ENCODE measurements around the gene SLC50A1. TPM values are rescaled to one million over a fixed set of nuclear protein-coding genes. Genes with fewer than 3 reads are reported as not detected.

SLC50A1 gene, protein sequence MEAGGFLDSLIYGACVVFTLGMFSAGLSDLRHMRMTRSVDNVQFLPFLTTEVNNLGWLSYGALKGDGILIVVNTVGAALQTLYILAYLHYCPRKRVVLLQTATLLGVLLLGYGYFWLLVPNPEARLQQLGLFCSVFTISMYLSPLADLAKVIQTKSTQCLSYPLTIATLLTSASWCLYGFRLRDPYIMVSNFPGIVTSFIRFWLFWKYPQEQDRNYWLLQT
- polyA plus RNA-seq (ENCODE audit: insufficient read length in 4 of 4), result 10 to 100 TPM; 52.7 to 63.7 (median 58.5) TPM

DNA sequence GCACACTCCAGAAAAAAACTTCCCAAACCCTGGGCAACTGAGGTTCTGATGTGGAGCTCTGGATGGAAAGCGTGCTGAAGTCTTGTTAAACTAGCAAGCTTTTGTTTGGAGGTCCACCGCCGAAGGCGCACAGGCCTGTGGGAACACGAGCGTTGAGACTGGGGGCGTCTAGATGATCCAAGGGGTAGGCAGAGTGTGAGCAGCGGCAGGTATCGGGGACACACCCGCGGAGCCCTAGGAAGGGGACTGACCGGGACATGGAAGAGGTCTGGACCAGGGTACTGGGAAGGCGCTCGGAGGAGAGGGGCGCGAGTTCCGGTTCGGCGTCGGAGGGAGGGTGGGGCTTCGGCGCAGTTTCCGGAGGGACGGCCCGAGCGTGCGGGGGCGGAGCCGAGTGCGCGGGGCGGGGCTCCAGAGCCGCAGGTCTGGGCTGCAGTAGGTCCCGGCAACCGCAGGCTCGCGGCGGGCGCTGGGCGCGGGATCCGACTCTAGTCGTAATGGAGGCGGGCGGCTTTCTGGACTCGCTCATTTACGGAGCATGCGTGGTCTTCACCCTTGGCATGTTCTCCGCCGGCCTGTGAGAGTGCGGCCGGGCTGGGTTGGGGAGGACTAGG is at the start of gene SLC50A1:
Gene SLC50A1, plus strand, starts transcription at position 438 of the 614 bp plus-strand sequence. Its CDS starts 60 bp downstream, at position 498.
- DNase-seq (ENCODE audit: low read depth in 4 of 4, low spot score in 3 of 4), result peak in 3 of 4 donors; percentile 85 to 92 (median 89)

DNA sequence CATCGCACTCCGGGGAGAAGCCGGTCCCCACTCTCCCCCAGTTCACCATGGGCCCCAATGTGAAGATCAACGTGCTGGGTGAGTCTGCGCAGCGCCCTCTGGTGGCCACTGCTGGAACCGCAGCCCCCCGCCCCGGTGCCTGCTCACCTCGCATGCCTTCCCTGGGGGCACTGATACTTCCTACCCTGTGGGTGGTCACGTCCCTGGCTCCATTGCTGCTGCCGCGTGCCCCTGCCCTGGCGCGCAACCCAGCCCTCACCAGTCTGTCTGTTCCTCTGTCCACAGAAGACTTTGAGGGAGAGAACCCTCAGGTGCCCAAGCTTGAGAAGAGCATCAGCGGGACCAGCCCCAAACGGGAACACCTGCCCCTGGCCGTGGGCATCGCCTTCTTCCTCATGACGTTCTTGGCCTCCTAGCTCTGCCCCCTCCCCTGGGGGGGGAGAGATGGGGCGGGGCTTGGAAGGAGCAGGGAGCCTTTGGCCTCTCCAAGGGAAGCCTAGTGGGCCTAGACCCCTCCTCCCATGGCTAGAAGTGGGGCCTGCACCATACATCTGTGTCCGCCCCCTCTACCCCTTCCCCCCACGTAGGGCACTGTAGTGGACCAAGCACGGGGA is 49.4 kb upstream of the SLC50A1 start:
- no peak for DNase-seq (ENCODE audit: low read depth in 4 of 4, low spot score in 3 of 4)

DNA sequence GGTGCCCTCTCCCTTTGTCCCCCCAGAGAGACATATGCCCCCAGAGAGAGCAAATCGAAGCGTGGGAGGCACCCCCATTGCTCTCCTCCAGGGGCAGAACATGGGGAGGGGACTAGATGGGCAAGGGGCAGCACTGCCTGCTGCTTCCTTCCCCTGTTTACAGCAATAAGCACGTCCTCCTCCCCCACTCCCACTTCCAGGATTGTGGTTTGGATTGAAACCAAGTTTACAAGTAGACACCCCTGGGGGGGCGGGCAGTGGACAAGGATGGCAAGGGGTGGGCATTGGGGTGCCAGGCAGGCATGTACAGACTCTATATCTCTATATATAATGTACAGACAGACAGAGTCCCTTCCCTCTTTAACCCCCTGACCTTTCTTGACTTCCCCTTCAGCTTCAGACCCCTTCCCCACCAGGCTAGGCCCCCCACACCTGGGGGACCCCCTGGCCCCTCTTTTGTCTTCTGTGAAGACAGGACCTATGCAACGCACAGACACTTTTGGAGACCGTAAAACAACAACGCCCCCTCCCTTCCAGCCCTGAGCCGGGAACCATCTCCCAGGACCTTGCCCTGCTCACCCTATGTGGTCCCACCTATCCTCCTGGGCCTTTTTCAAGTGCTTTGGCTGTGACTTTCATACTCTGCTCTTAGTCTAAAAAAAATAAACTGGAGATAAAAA is 48.7 kb upstream of the SLC50A1 start:
- no peak for DNase-seq (ENCODE audit: low read depth in 4 of 4, low spot score in 3 of 4)

DNA sequence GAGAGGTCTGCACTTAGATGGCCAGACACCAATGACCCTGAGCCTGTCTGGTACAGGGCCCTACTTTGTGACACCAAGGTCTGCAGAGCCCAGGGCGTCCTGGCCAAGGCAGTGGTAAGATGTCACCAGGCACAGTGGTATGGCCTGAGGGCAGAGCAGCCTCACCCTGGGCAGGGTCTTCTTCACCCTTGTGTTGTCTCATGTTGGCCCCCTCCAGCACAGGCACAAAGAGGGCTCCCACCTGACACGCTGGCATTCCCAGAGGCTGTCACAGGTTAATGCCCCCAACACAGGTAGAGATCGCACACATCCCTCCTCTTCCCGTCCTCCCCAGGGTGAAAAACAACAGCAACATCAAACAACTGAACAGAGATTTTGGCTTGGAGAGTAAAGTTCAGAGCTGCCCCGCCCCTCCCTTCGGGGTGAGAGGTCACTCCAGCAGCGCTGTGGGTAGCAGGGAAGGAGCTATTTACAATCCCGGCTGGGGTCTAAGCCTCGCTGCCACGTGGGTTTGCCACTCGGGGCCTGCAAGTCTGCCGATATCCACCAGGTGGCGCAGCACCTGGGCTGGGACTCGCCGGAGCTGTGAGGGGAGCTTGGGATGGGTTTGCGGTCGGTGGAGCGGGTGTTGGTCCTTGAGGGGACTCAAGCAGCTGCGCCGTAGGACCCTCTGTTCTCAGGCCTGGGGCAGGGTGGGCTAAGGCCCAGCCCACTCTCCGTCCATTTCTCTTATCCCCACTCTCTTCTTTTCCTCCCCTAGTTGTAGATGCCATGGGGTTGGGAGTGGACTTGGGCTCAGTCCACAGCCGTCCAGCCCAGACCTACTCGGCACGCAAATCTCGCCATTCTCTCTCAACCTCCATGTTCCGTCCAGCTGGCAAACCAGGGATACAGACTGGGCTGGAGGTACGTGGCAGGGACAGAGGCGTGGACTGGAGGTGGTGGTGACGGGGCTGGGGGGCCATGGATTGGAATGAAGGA is 44.3 kb upstream of the SLC50A1 start:
- no peak for DNase-seq (ENCODE audit: low read depth in 4 of 4, low spot score in 3 of 4)

DNA sequence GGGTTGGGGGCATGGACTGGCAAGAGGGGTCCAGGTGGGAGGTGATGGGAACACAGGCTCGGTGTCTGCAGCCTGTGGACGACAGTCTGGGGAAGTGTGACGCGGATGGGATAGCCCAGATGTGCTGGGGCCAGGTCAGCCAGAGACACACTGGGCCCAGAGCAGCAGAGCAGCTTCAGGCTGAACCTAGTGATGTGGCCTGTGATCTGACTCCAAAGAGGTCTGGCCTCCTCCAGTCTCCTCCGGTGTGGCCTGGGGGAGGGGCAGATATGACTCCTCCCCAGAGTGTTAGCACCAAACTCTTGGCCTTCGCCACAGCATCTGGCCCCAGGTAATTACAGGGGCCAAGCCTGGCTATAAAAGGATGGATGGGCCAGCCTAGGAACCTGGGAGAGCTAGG is 43.5 kb upstream of the SLC50A1 start:
- no peak for DNase-seq (ENCODE audit: low read depth in 4 of 4, low spot score in 3 of 4)

DNA sequence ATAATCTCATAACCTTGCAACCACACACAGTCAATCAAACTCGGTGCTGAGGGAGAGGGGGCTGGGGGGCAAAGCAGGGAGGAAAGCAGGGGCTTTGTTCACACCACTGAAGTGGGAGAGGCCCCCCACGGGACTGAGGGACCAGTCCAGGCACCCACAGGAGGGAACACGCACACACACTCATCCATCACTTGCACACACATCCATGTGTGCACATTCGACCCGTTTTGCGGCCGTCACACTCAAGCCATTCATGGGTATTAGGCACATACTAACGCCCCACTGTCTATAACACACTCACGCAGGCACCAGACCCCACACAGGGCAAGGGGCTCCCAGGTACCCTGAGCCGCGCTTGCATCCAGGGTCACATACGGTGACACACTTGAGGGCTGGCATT is 43.0 kb upstream of the SLC50A1 start:
- no peak for DNase-seq (ENCODE audit: low read depth in 4 of 4, low spot score in 3 of 4)

DNA sequence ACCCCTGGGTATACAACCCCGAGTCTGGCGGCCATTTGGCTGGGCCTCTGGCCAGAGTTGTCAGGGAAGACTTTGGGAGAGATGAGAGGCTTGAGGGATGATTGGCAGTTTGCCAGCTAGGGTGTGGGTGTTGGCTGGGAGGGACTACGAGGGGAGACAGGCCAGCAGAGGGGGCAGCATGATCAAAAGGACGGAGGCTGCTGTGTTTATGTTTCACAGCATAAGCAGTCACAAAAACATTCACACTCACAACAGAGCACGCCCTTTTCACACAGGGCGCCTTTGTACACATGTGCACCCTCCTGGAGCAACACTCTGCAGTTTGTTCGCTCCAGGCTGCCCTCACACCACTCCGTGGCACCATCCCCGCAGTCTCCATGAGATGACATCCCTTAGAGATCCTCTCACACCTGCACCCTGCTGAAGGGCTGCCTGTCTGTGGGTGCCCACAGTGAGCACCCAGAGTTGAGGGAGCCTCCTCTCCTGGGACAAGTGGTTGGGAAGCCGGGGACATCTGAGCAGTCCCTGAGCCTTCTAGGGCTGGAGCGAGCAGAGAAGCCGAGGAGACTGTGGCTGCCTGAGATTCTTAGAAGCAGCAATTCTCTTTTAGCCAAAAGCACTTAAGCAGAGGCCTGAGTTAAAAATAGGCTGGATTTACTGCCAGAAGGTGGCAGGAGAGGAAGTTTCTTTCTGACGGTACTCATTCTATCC is 41.6 kb upstream of the SLC50A1 start:
- DNase-seq (ENCODE audit: low read depth in 4 of 4, low spot score in 3 of 4), result no peak

DNA sequence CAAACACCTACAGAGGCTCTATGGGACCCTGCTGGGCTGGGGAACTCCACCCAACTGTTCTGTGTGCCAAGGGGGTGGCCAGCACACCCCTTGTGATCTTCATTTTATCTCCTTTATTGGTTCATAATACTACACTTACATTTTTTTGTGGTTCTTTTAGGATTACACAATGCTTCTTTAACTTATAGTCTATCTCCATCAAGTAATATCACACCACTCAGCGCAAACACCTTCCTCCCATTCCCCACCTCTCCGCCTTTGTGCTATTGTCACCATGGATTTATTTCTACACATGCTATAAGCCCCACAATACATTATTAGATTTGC is 41.1 kb upstream of the SLC50A1 start:
- no peak for DNase-seq (ENCODE audit: low read depth in 4 of 4, low spot score in 3 of 4)

DNA sequence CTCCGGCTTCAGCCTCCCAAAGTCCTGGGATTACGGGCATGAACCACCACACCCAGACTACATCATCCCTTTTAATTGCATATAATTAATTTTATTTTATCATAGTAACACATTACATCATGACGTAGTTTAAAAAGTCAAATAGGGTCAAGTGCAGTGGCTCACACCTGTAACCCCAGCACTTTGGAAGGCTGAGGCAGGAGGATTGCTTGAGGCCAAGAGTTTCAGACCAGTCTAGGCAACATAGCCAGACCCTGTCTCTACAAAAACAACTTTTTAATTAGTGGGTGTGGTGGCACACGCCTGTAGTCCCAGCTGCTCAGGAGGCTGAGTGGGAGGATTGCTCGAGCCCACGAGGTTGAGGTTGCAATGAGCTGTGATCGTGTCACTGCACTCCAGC is 36.3 kb upstream of the SLC50A1 start:
- no peak for DNase-seq (ENCODE audit: low read depth in 4 of 4, low spot score in 3 of 4)

DNA sequence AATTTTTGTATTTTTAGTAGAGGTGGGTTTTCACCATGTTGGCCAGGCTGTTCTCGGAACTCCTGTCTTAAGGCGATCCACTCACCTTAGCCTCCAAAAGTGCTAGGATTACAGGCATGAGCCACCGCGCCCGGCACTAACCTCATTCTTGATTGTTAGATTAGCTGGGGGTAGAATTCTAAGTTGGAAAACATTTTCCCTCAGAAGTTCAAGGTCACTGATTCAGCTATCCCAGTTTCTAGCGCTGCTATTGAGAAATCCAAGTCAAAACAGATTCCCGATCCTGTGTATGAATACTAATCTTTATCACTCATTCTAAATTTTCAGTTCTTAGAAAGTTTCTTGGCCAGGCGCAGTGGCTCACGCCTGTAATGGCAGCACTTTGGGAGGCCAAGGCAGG is 32.3 kb upstream of the SLC50A1 start:
- no peak for DNase-seq (ENCODE audit: low read depth in 4 of 4, low spot score in 3 of 4)

DNA sequence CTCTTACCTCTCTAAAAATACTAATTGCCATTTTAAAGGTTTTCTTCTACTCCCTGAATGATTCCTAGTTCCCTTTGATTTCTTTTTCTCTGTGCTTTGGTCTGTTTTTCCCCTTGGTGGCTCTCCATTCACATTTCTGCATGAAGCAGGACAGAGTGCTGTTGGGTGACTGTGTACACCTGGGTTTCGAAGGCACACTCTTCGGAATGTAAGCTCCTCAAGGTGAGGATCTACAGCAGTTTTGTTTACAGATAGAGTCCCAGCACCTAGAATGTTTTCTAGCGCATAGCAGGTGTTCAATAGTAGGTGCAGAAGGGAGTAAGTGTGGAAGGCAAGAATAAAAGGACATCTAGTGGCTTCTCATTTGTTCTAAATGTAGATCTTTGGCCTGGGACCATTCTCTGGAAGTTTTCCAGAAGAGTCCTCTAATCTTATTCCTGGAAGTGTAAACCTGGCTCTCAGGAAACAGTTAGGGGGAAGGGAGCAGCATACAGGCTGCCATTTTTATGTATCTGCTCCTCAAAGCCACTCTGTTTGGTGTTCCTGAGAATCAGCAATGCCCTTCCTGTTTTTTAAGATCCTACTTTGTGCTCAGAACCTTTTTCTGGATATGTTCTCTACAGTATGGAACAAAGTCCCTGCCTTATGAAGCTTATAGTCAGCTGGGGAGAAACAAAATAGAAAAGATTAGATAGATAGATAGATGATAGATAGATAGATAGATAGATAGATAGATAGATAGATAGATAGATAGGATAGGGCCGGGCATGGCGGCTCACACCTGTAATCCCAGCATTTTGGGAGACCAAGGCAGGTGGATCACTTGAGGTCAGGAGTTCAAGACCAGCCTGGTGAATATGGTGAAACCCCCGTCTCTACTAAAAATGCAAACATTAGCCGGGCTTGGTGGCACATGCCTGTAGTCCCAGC is 30.8 kb upstream of the SLC50A1 start:
- DNase-seq (ENCODE audit: low read depth in 4 of 4, low spot score in 3 of 4), result no peak

DNA sequence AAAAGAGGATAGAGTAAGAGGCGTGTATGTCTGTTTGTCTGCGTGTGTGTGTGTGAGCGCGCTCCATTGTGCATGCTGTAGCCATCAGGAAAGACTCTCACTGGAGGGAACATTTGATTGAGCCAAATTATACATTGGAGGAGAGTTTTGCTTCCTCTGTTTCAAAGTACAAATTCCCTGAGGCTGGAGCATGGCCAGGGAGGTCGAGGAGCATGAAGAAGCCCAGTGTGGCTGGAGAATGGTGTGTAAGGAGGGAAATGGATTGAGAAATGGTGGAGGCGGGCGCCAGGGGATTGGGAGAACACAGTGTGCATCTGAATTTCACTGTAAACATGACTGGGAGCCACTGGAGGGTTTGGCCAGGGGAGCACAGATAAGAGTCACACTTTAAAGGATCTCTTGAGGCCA is 30.0 kb upstream of the SLC50A1 start:
- DNase-seq (ENCODE audit: low read depth in 4 of 4, low spot score in 3 of 4), result no peak

DNA sequence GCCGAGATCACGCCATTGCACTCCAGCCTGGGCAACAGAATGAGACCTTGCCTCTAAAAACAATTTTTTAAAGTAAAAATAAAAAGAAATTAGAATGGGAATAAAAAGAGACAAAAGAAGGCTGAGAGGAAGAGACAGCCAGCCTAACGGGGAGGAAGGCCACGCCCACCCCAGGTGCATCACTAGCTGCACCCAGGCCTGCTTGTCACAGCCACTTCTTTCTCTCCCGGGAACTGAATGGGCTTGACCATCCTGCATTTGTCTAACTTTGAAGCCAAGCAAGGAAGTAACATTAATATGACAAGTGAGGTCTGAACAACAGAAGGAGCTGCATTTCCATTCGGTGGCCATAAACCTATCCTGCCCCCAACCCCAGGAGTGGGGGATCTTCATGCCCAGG is 28.8 kb upstream of the SLC50A1 start:
- DNase-seq (ENCODE audit: low read depth in 4 of 4, low spot score in 3 of 4), result no peak

DNA sequence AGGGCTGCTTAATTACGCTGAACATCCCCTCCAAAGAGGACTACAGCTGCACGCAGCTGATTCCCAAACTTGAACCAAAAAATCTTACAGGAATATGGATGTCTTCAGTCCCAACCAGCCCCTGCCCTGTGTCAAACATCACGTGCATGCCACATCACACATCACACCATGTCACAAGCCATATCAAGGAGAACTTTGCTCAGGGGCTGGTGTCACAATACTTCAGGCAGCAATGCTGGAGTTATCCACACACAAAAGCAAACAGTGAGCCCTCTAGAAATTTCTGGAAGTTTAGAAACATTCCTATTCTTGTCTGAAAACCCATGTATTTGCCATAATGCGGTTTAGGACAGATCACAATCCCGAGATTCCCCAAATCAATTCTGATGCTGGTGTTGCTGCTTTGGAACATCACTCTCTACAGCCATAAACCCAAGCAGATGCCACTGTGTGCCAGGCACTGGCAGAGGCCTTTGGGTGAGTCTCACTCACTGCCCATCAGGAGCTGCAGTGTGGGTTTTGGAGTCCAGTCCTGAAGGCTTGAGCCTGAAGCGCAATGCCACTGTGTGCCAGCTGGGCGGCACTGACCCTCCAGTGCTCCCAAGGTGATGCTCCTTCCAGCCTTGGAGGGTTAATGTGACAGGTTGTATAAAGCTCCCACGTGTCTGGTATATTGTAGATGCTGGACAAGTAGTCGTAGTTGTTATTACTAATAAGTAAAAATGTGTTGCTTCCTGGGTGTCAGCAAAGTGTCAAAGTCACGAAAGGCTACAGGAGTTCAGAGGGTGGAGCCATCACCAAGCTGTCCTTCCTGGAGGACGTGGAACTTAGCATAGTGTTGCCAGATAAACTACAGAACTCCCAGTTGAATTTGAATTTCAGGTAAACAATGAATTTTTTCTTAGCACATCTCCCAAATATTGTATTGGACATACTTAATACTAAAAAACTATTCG is 28.1 kb upstream of the SLC50A1 start:
- DNase-seq (ENCODE audit: low read depth in 4 of 4, low spot score in 3 of 4), result no peak

DNA sequence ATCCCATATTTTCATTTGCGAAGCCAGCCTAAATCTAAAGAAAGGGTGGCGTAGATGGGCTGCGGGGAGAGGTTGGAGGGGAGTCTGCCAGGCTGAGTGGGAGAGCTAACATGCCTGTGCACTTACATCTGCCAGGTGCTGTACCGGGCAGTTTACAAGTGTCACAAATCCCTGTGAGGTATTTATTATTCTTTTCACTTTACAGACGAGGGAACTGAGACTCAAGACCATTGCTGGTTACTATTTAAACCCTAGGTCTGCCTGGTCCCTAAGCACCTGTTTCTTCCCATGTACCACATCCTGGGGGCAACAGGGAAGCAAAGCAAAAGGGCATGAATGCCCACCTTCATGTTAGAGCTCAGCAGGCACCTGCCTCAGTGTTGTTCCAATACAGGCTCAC is 27.4 kb upstream of the SLC50A1 start:
- no peak for DNase-seq (ENCODE audit: low read depth in 4 of 4, low spot score in 3 of 4)

DNA sequence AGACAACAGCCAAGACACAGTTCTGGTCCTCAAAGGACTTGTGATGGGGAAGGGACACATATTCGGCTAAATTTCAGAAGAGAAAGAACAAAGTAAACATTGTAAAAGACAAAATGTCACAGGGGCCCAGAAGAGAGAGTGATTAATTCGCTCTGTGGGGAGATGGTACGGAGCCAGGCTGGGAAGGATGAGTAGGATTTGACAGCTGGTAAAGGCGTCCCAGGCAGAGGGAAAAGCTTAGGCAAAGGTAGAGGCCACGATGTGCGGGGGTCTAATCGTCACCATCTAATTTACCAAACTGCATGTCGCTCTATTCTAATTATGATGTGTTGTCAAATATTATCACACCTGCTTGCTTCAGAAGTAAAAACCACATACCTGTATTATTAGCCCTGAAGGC is 25.3 kb upstream of the SLC50A1 start:
- no peak for DNase-seq (ENCODE audit: low read depth in 4 of 4, low spot score in 3 of 4)

DNA sequence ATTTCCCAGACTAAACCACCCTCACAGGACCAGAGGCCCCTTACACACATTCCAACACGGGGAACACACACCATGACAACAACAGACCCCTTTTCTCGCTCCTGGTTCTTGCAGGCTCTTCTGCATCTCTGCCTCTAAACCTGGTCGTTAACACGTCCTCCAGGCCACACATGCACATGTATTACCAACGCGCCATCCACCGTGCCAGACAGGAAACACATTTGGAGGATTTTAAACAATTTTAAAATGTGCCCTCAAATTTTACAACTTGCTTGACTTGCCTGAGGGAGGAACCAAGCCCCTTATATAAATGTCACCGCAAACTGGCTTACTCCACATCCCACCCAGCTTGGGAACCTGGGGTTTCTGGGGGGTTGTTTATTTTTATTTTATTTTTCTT is 24.8 kb upstream of the SLC50A1 start:
- DNase-seq (ENCODE audit: low read depth in 4 of 4, low spot score in 3 of 4), result no peak

Measured in right renal pelvis (tissue), 4 donors.